ENCODE measurements around the gene ATPAF1. TPM values are rescaled to one million over a fixed set of nuclear protein-coding genes. Genes with fewer than 3 reads are reported as not detected.

The ATPAF1 gene
- total and polyA plus RNA-seq, 4 experiments from 2014 or later = 32.9 to 128 (median 57.1) TPM

DNA sequence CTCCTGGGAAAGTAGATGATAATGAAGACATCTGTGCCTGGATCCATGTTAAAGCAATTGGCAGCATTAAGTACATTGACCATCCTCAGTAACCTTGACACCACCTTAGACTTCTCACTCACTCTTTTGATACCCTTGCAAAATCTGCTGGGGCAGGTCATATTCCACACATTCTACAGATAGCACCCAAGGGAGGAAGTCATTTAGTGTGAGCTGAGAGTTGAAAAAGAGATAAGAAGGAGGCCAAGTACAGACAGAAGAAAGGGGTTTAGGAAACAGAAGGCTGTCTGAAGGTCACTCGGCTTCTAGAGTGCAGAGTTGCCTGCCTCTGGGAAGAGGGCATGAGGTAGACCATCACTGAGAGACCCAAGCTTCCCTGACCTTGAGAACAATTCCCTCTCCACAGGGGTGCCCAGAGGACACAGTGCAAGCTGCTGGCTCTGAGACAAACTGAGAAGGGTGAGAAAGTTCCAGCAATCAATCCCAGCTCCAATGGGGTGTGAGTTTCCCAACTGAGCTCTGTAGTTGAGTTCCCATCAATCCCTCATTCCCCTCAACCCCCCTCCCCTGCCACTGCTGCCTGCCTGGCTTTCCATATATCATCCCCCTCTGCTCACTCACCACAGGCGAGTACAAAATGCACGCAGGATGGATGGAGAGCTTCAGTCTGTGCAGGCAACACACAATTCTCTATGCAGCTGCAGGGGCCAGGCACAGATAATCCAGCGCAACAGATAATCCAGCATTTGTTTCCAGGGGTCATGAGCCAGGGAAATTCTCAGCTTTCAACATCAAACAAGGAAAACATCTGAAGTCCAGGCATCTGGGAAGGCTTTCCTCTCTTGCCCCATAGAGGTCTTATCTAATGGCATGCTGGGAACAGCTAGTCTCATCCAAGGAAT lies 44.2 kb downstream of the ATPAF1 start:
- ChIA-PET CTCF (ENCODE audit: partially characterized antibody) (interaction anchor here (0.6 to 1.4 kb wide), 4 partner anchors 11 to 210 kb away, joined by 3 to 4 read pairs (median 3); no protein-coding TSS in a partner anchor), POLR2A (ENCODE audit: partially characterized antibody) (interaction anchor here (1.1 to 3.2 kb wide), 2 partner anchors 19 to 44 kb away, joined by 3 to 12 read pairs; partner anchors contain the start of gene MKNK1)
- Histone ChIP-seq H3K36me3 (ENCODE audit: insufficient read depth, low read length) (no peaks in the 10 kb centered on the region), H3K4me3 (ENCODE audit: low read length in 2 of 2) (no peak overlapping the region), H3K27me3 (ENCODE audit: insufficient read depth, low read length) (no peaks in the 10 kb centered on the region), H3K4me1 (ENCODE audit: insufficient read depth, low read length) (no peaks in the 10 kb centered on the region), H3K9me3 (ENCODE audit: control insufficient read depth in 1 of 2, low read length in 2 of 2) (no peaks in the 10 kb centered on the region), H3K27ac (ENCODE audit: low read depth, low read length) (no peak overlapping the region)
- H3K27ac Mint-ChIP-seq = no peak overlapping the region
- H3K9me3 Mint-ChIP-seq = no peaks in the 10 kb centered on the region
- intact Hi-C loops (cut with micrococcal nuclease) = loop anchor here (2.0 kb wide), 1 partner anchor 101 kb away; no protein-coding TSS in a partner anchor
- no peak overlapping the region for H3K4me3 Mint-ChIP-seq
- H3K4me1 Mint-ChIP-seq = no peaks in the 10 kb centered on the region
- H3K27me3 Mint-ChIP-seq = no peaks in the 10 kb centered on the region
- no peak for DNase-seq
- H3K36me3 Mint-ChIP-seq = peaks cover 0 to 5% of the 10 kb centered on the region in 2 donors

DNA sequence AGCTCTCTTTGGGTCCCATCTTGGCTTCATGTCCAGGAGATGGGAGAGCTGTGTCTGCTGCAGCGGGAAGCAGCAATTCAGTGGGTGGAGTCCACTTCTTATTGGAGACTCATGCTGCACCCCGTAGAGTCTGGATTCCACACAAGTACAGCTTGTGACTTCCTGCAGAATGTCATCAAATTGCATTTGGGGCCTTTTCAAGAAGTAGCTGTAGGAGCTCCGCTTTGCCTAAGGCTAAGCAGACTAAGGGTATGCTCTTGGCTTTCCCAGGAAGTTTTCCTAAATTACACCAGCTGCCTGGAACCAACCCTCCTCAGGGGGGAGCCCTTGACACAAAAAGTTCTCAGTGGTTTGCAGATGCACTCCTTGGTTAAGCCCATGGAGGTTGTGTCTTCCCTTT lies 45.8 kb downstream of the ATPAF1 start:
- no peak overlapping the region for H3K4me3 ChIP-seq (ENCODE audit: low read length in 2 of 2)
- Mint-ChIP-seq H3K9me3 (no peaks in the 10 kb centered on the region), H3K36me3 (no peaks in the 10 kb centered on the region), H3K4me3 (no peak overlapping the region), H3K27ac (no peak overlapping the region), H3K4me1 (peaks cover under 1 to 6% (median 2%) of the 10 kb centered on the region in 4 donors), H3K27me3 (no peaks in the 10 kb centered on the region)
- H3K27me3 ChIP-seq (ENCODE audit: insufficient read depth, low read length) = no peaks in the 10 kb centered on the region
- no peak overlapping the region for H3K27ac ChIP-seq (ENCODE audit: low read depth, low read length)
- CTCF ChIA-PET (ENCODE audit: partially characterized antibody) = interaction anchor here (0.7 to 1.8 kb wide), 4 partner anchors 16 to 102 kb away, joined by 3 to 5 read pairs (median 3); no protein-coding TSS in a partner anchor
- no peaks in the 10 kb centered on the region for H3K36me3 ChIP-seq (ENCODE audit: insufficient read depth, low read length)
- no peak for DNase-seq
- H3K9me3 ChIP-seq (ENCODE audit: control insufficient read depth in 1 of 2, low read length in 2 of 2) = no peaks in the 10 kb centered on the region
- peaks cover under 1% of the 10 kb centered on the region for H3K4me1 ChIP-seq (ENCODE audit: insufficient read depth, low read length)
- intact Hi-C loops (cut with micrococcal nuclease) = loop anchor here (2.0 kb wide), 1 partner anchor 102 kb away; no protein-coding TSS in a partner anchor
- POLR2A ChIA-PET (ENCODE audit: partially characterized antibody) = interaction anchor here (3.2 kb wide), 1 partner anchor 17 kb away, joined by 12 read pairs; the partner anchor contains the start of gene MKNK1

GRCh38 chr1:46621930-46622329 lies 46.2 kb downstream of the ATPAF1 start:
- intact Hi-C loops (cut with micrococcal nuclease) = loop anchor here (2.0 kb wide), 1 partner anchor 103 kb away; no protein-coding TSS in a partner anchor
- POLR2A ChIA-PET (ENCODE audit: partially characterized antibody) = interaction anchor here (3.2 kb wide), 1 partner anchor 17 kb away, joined by 12 read pairs; the partner anchor contains the start of gene MKNK1

DNA sequence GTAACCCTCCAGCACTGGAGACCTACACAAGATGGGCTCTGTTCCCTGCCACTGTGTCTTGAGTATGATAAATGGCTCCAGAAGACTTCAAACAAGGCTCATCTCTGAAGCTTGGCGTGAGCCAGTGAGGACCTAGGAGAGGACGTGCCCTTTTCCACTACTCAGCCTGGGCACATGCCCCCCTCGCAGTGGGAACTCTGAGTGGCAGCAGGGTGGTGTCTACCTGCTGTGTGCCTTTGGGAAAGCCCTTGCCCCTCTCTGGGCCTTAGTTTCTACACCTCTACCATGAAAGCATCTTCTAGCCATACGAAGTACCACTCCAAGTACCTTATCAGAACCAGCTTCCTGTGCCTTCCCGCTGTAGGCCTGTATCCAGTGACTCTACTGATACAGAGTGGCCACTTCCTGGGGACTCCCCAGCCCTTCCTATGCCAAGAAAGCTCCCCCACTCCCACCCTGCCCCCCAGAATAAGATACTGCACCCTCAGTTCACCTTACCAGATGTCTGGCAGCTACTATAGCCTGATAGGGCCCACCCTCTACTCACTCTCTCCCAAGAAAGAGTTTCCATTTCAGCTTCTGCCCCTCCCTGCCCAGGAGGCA lies 48.4 kb downstream of the ATPAF1 start:
- no peaks in the 10 kb centered on the region for H3K27me3 Mint-ChIP-seq
- H3K27ac Mint-ChIP-seq = no peak overlapping the region
- H3K36me3 Mint-ChIP-seq = peaks cover 0 to 6% of the 10 kb centered on the region in 2 donors
- peaks cover 12 to 27% (median 19%) of the 10 kb centered on the region in 4 donors for H3K4me1 Mint-ChIP-seq
- Histone ChIP-seq H3K4me1 (ENCODE audit: insufficient read depth, low read length) (peaks cover 19% of the 10 kb centered on the region), H3K9me3 (ENCODE audit: control insufficient read depth in 1 of 2, low read length in 2 of 2) (no peaks in the 10 kb centered on the region), H3K27ac (ENCODE audit: low read depth, low read length) (no peak overlapping the region), H3K36me3 (ENCODE audit: insufficient read depth, low read length) (no peaks in the 10 kb centered on the region), H3K27me3 (ENCODE audit: insufficient read depth, low read length) (no peaks in the 10 kb centered on the region), H3K4me3 (ENCODE audit: low read length in 2 of 2) (no peak overlapping the region)
- CTCF ChIA-PET (ENCODE audit: partially characterized antibody) = interaction anchor here (1.1 kb wide), 1 partner anchor 16 kb away, joined by 3 read pairs; no protein-coding TSS in a partner anchor
- POLR2A ChIA-PET (ENCODE audit: partially characterized antibody) = interaction anchor here (1.3 to 10.4 kb wide), 2 partner anchors 15 to 317 kb away, joined by 3 to 182 read pairs; partner anchors contain the start of gene MKNK1
- intact Hi-C loops (cut with micrococcal nuclease) = loop anchor here (5.0 kb wide), 1 partner anchor 98 kb away; the partner anchor contains the start of gene EFCAB14
- H3K9me3 Mint-ChIP-seq = no peaks in the 10 kb centered on the region
- H3K4me3 Mint-ChIP-seq = no peak overlapping the region
- DNase-seq = no peak

More at GRCh38 chr1:46621930-46622329, 46.2 kb downstream of the ATPAF1 start:
- Histone ChIP-seq H3K4me3 (ENCODE audit: low read length in 2 of 2) (no peak overlapping the region), H3K4me1 (ENCODE audit: insufficient read depth, low read length) (peaks cover 5% of the 10 kb centered on the region), H3K9me3 (ENCODE audit: control insufficient read depth in 1 of 2, low read length in 2 of 2) (no peaks in the 10 kb centered on the region), H3K27me3 (ENCODE audit: insufficient read depth, low read length) (no peaks in the 10 kb centered on the region), H3K27ac (ENCODE audit: low read depth, low read length) (no peak overlapping the region), H3K36me3 (ENCODE audit: insufficient read depth, low read length) (no peaks in the 10 kb centered on the region)
- no peak for DNase-seq
- Mint-ChIP-seq H3K4me3 (no peak overlapping the region), H3K27me3 (no peaks in the 10 kb centered on the region), H3K36me3 (peaks cover 0 to 2% of the 10 kb centered on the region in 2 donors), H3K4me1 (peaks cover 2 to 10% (median 4%) of the 10 kb centered on the region in 4 donors), H3K27ac (no peak overlapping the region), H3K9me3 (no peaks in the 10 kb centered on the region)
- CTCF ChIA-PET (ENCODE audit: partially characterized antibody) = interaction anchor here (1.0 to 1.8 kb wide), 2 partner anchors 16 to 103 kb away, joined by 3 to 5 read pairs; no protein-coding TSS in a partner anchor

- Histone ChIP-seq H3K4me1 (ENCODE audit: insufficient read depth, low read length) (peaks cover 28% of the 10 kb centered on the region), H3K27ac (ENCODE audit: low read depth, low read length) (no peak overlapping the region), H3K4me3 (ENCODE audit: low read length in 2 of 2) (no peak overlapping the region), H3K9me3 (ENCODE audit: control insufficient read depth in 1 of 2, low read length in 2 of 2) (no peaks in the 10 kb centered on the region), H3K36me3 (ENCODE audit: insufficient read depth, low read length) (no peaks in the 10 kb centered on the region), H3K27me3 (ENCODE audit: insufficient read depth, low read length) (no peaks in the 10 kb centered on the region)
- ChIA-PET CTCF (ENCODE audit: partially characterized antibody) (interaction anchor here (1.1 kb wide), 1 partner anchor 15 kb away, joined by 3 read pairs; no protein-coding TSS in a partner anchor), POLR2A (ENCODE audit: partially characterized antibody) (interaction anchor here (1.3 to 10.4 kb wide), 2 partner anchors 14 to 316 kb away, joined by 3 to 182 read pairs; partner anchors contain the start of gene MKNK1)
- Mint-ChIP-seq H3K27ac (peak overlapping the region in 1 of 7 donors; percentile 18), H3K9me3 (no peaks in the 10 kb centered on the region), H3K4me3 (peak overlapping the region in 2 of 8 donors; percentile 4 to 34), H3K27me3 (no peaks in the 10 kb centered on the region), H3K4me1 (peaks cover 15 to 36% (median 27%) of the 10 kb centered on the region in 4 donors), H3K36me3 (peaks cover 0 to 6% of the 10 kb centered on the region in 2 donors)
- DNase-seq = no peak
- intact Hi-C loops (cut with micrococcal nuclease) = loop anchor here (5.0 kb wide), 1 partner anchor 98 kb away; the partner anchor contains the start of gene EFCAB14
Observed at GRCh38 chr1:46618754-46619415, 49.3 kb downstream of the ATPAF1 start.

GRCh38 chr1:46617833-46618232 lies 50.3 kb downstream of the ATPAF1 start:
- Histone ChIP-seq H3K4me1 (ENCODE audit: insufficient read depth, low read length) (peaks cover 38% of the 10 kb centered on the region), H3K4me3 (ENCODE audit: low read length in 2 of 2) (no peak overlapping the region), H3K27ac (ENCODE audit: low read depth, low read length) (no peak overlapping the region), H3K9me3 (ENCODE audit: control insufficient read depth in 1 of 2, low read length in 2 of 2) (no peaks in the 10 kb centered on the region), H3K36me3 (ENCODE audit: insufficient read depth, low read length) (no peaks in the 10 kb centered on the region), H3K27me3 (ENCODE audit: insufficient read depth, low read length) (no peaks in the 10 kb centered on the region)
- ChIA-PET CTCF (ENCODE audit: partially characterized antibody) (interaction anchor here (1.4 to 3.2 kb wide), 3 partner anchors 13 to 107 kb away, joined by 4 to 37 read pairs (median 4); partner anchors contain the start of gene MKNK1), POLR2A (ENCODE audit: partially characterized antibody) (interaction anchor here (5.2 to 10.4 kb wide), 2 partner anchors 13 to 51 kb away, joined by 23 to 182 read pairs; partner anchors contain the start of genes ATPAF1 and MKNK1)
- Mint-ChIP-seq H3K4me1 (peaks cover 18 to 46% (median 35%) of the 10 kb centered on the region in 4 donors), H3K27me3 (no peaks in the 10 kb centered on the region), H3K4me3 (peak overlapping the region; percentile 60 to 96 (median 94)), H3K9me3 (no peaks in the 10 kb centered on the region), H3K27ac (peak overlapping the region in 6 of 7 donors; percentile 21 to 97 (median 76)), H3K36me3 (peaks cover 0 to 11% of the 10 kb centered on the region in 2 donors)
- no peak for DNase-seq
- intact Hi-C loops (cut with micrococcal nuclease) = loop anchor here (5.0 kb wide), 1 partner anchor 99 kb away; the partner anchor contains the start of gene EFCAB14

Measured in CD4-positive, alpha-beta memory T cell (primary cell).